Small intestine (tissue), 7 donors: ENCODE data around the gene CATSPER1. TPM values are rescaled to one million over a fixed set of nuclear protein-coding genes. Genes with fewer than 3 reads are reported as not detected.

ENCODE experiments used
- DNase-seq, 2 donors: peaks; one replicate each; pipeline versions ENCODE4 v3.0.0 to v3.0.0-alpha.2; 2013
- FAIRE-seq: peaks from 2 replicates; lab custom pipeline; 2012; peaks lifted over from hg19 to GRCh38; lab: Jason Lieb, UNC
- H3K27ac ChIP-seq, 3 donors: one replicate each; pipeline ENCODE4 v1.5.1; 2013; ENCODE audit warnings: low read length in 2 of 3, mild to moderate bottlenecking in 2 of 3, control low read depth in 1 of 3, inconsistent platforms in 1 of 3, low read depth in 1 of 3, moderate library complexity in 1 of 3
- H3K27me3 ChIP-seq, 3 donors: one replicate each; pipeline ENCODE4 v1.6.1; 2013; ENCODE audit warnings: low read length in 3 of 3, inconsistent platforms in 1 of 3; ENCODE audit not compliant: control insufficient read depth in 3 of 3, insufficient read depth in 3 of 3
- H3K36me3 ChIP-seq, 3 donors: one replicate each; pipeline ENCODE4 v1.6.1; 2013; ENCODE audit warnings: low read length in 3 of 3, inconsistent platforms in 1 of 3, low read depth in 1 of 3, mild to moderate bottlenecking in 1 of 3, moderate library complexity in 1 of 3; ENCODE audit not compliant: control insufficient read depth in 3 of 3, insufficient read depth in 2 of 3
- H3K4me1 ChIP-seq, 3 donors: one replicate each; pipeline ENCODE4 v1.6.1; 2013; ENCODE audit warnings: low read length in 2 of 3, inconsistent platforms in 1 of 3, low read depth in 1 of 3, mild to moderate bottlenecking in 1 of 3, moderate library complexity in 1 of 3; ENCODE audit not compliant: control insufficient read depth in 3 of 3, insufficient read depth in 2 of 3
- H3K4me3 ChIP-seq, 3 donors: one replicate each; pipeline ENCODE4 v1.5.1; 2013; ENCODE audit warnings: low read length in 3 of 3, control low read depth in 1 of 3, inconsistent platforms in 1 of 3, low read depth in 1 of 3, mild to moderate bottlenecking in 1 of 3, moderate library complexity in 1 of 3
- H3K9me3 ChIP-seq, 2 donors: one replicate each; pipeline ENCODE4 v1.6.1; 2013; ENCODE audit warnings: low read depth in 1 of 2, low read length in 1 of 2; ENCODE audit not compliant: control insufficient read depth in 2 of 2, insufficient read depth in 1 of 2
- WGBS, 3 donors: extraction: QIAGEN DNeasy Blood & Tissue Kit; methylation state at CpG; one replicate each; pipeline ENCODE4 v1.1.7; 2013; 5-methylcytosine and 5-hydroxymethylcytosine counted together
- polyA plus RNA-seq, 4 donors: library from polyadenylated mRNA; stranded (reverse) in 3 of 4; unstranded in 1 of 4; fragments of 200-250 nt in 3 of 4; fragments of 120-200 nt in 1 of 4; gene quantifications; one replicate each; pipeline versions ENCODE4 v1.2.1 to v1.2.3, GENCODE V29; 2013
- donor health status: healthy with polysubstance abuse.
- donor health status: control.
- donor health status: control.
- donor health status: Bipolar disorder and iron deficiency.
- donor health status: healthy.

CATSPER1 gene
- polyA plus RNA-seq, 4 donors, result 0.04 TPM; not detected in 3

DNA sequence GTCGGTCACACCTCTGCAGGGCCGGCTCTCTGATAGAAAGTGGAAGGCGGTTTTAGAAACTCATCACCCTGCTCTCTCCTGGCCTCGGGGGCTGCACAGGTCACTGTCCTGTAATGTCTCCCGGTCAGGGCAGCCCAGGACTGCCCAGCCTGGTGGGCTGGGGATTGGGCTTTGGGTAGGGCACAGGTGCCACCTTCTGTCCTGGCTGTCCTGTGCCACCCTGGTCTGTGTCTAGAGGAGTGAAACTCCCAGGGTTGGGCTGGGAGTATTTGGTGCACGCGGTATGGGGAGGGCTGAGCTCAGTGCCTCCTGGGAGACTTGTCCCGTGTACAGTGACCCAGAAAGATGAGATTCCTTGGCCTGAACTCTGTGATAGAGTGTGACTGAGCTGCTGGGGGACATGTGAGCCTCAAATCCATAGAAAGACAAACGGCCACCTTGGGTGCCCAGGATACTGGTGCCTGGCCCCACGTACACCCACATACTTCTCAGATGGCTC is 47.0 kb downstream of the CATSPER1 start:
- 82 to 88% (median 88%) methylated on average over 10 of the region's 10 CpGs for WGBS, 3 donors
- FAIRE-seq (no peak), DNase-seq (no peak)
- H3K9me3 ChIP-seq, result no peaks in the 10 kb centered on the region
- no peaks in the 10 kb centered on the region for H3K27me3 ChIP-seq
- H3K4me3 ChIP-seq, result no peak overlapping the region
- peaks cover 21 to 55% (median 27%) of the 10 kb centered on the region in 3 donors for H3K36me3 ChIP-seq
- no peak overlapping the region for H3K27ac ChIP-seq
- H3K4me1 ChIP-seq, result no peaks in the 10 kb centered on the region

- no peaks in the 10 kb centered on the region for H3K4me1 ChIP-seq
- H3K27me3 ChIP-seq, result no peaks in the 10 kb centered on the region
- H3K36me3 ChIP-seq, result peaks cover 21 to 59% (median 27%) of the 10 kb centered on the region in 3 donors
- H3K9me3 ChIP-seq, result no peaks in the 10 kb centered on the region
- no peak overlapping the region for H3K27ac ChIP-seq
- 90 to 92% (median 91%) methylated on average over 29 to 34 of the region's 34 CpGs for WGBS, 3 donors
- H3K4me3 ChIP-seq, result no peak overlapping the region
- FAIRE-seq, result no peak
- DNase-seq, result no peak
Observed at GRCh38 chr11:65978391-65979238, 47.7 kb downstream of the CATSPER1 start.

- DNase-seq, result no peak
- no peaks in the 10 kb centered on the region for H3K4me1 ChIP-seq
- no peak overlapping the region for H3K4me3 ChIP-seq
- H3K36me3 ChIP-seq, result peaks cover 21 to 66% (median 27%) of the 10 kb centered on the region in 3 donors
- FAIRE-seq, result no peak
- no peaks in the 10 kb centered on the region for H3K27me3 ChIP-seq
- no peaks in the 10 kb centered on the region for H3K9me3 ChIP-seq
- no peak overlapping the region for H3K27ac ChIP-seq
- WGBS, 3 donors, result 89 to 93% (median 89%) methylated on average over 28 to 29 of the region's 29 CpGs
Observed at GRCh38 chr11:65977621-65978390, 48.5 kb downstream of the CATSPER1 start.

DNA sequence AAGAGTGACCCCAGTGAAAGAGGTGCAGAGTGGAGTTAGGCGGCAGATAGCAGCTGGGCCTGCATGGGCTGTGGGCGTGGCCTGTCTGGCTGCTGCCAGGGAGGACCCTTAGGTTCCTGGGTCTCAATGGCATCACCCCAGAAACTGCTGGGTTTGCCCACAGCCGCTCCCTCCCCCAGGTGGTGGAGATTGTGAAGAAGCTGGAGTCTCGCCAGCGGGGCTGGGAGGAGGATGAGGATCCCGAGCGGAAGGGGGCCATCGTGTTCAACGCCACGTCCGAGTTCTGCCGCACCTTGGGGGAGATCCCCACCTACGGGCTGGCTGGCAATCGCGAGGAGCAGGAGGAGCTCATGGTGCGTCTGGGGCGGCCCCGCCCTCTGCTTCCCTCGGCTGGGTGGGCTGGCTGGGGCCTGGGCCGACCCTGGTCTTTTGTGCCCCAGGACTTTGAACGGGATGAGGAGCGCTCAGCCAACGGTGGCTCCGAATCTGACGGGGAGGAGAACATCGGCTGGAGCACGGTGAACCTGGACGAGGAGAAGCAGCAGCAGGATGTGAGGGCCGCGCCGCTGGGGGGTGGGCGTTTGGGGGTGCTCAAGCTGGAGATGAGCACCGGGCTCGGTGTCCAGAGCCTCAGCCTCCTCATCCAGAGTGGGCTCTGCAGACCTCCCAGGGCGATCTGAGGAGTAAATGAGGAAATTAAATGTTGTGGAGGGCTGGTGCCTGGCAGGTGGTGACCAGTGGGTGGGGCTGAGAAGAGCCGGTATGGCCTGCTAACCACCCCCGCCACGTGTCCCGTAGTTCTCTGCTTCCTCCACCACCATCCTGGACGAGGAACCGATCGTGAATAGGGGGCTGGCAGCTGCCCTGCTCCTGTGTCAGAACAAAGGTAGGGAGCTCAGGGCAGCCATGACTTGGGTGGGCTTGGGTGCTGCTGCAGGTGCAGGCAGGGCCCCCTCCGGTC is 49.8 kb downstream of the CATSPER1 start:
- Histone ChIP-seq H3K4me3 (no peak overlapping the region), H3K4me1 (no peaks in the 10 kb centered on the region), H3K36me3 (peaks cover 21 to 70% (median 27%) of the 10 kb centered on the region in 3 donors), H3K27ac (no peak overlapping the region), H3K9me3 (no peaks in the 10 kb centered on the region), H3K27me3 (no peaks in the 10 kb centered on the region)
- DNase-seq (no peak), FAIRE-seq (no peak)
- 85 to 87% (median 87%) methylated on average over 42 to 43 of the region's 43 CpGs for WGBS, 3 donors

GRCh38 chr11:65975771-65976170 is 50.5 kb downstream of the CATSPER1 start:
- WGBS, 3 donors, result 90 to 96% (median 96%) methylated on average over 9 of the region's 9 CpGs
- no peak overlapping the region for H3K4me3 ChIP-seq
- no peaks in the 10 kb centered on the region for H3K9me3 ChIP-seq
- H3K27ac ChIP-seq, result no peak overlapping the region
- DNase-seq, result no peak
- no peaks in the 10 kb centered on the region for H3K4me1 ChIP-seq
- no peak for FAIRE-seq
- H3K36me3 ChIP-seq, result peaks cover 21 to 73% (median 27%) of the 10 kb centered on the region in 3 donors
- H3K27me3 ChIP-seq, result no peaks in the 10 kb centered on the region

DNA sequence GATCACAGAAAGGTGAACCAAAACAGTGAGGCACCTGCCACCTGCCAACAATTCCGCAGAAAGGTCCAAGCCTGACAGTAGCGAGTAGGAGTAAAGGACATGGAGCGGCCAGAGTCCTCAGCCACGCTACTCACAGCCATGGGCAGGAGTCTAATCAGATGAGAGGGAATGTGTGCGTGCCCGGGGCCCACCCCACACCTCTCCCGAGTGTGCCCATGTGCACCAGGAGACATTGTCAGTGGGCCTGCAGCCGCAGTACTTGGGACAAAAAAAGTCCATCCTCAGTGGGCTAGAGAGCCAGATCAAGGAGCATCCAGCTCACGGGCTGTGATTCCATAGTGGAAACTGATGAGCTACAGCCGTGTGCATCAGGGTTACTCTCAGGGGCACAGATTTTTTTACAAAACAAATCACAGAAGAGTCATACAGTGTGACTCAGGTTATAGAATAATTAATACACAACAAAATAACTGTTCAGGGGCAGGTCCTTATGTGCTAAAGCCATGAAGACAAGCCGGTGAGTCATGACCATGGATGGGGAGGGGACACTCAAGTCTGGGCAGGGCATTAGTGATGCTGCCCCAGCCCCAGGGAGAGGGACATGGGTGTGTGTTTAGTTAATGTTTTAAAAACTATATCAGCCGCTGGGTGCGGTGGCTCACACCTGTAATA is 52.7 kb downstream of the CATSPER1 start:
- Histone ChIP-seq H3K36me3 (peaks cover 13 to 78% (median 26%) of the 10 kb centered on the region in 3 donors), H3K27ac (no peak overlapping the region), H3K4me1 (no peaks in the 10 kb centered on the region), H3K27me3 (no peaks in the 10 kb centered on the region), H3K4me3 (no peak overlapping the region), H3K9me3 (no peaks in the 10 kb centered on the region)
- FAIRE-seq (no peak), DNase-seq (no peak)
- 93 to 96% (median 95%) methylated on average over 13 of the region's 13 CpGs for WGBS, 3 donors

- Histone ChIP-seq H3K4me3 (no peak overlapping the region), H3K9me3 (no peaks in the 10 kb centered on the region), H3K36me3 (peaks cover 8 to 78% (median 22%) of the 10 kb centered on the region in 3 donors), H3K27me3 (no peaks in the 10 kb centered on the region), H3K4me1 (no peaks in the 10 kb centered on the region), H3K27ac (no peak overlapping the region)
- 96 to 98% (median 97%) methylated on average over 8 of the region's 8 CpGs for WGBS, 3 donors
- DNase-seq (no peak), FAIRE-seq (no peak)
Observed at GRCh38 chr11:65972116-65972515, 54.2 kb downstream of the CATSPER1 start.
